Stomach smooth muscle (tissue), 2 donors: Measurements from ENCODE around the gene SIN3B.

ENCODE experiments used
- H3K27ac ChIP-seq: one replicate; pipeline ENCODE4 v1.7.0; 2013; ENCODE audit warnings: mild to moderate bottlenecking, low read length, inconsistent platforms
- H3K27me3 ChIP-seq, 2 donors: one replicate each; pipeline ENCODE4 v1.7.0; 2013; ENCODE audit warnings: low read length in 2 of 2; ENCODE audit not compliant: insufficient read depth in 2 of 2, control insufficient read depth in 1 of 2
- H3K36me3 ChIP-seq, 2 donors: one replicate each; pipeline ENCODE4 v1.7.0; 2013; ENCODE audit warnings: low read length in 2 of 2; ENCODE audit not compliant: control insufficient read depth in 2 of 2, insufficient read depth in 2 of 2
- H3K4me1 ChIP-seq: one replicate; pipeline ENCODE4 v1.7.0; 2013; ENCODE audit warnings: low read length; ENCODE audit not compliant: control insufficient read depth, insufficient read depth
- H3K4me3 ChIP-seq, 2 donors: one replicate each; pipeline ENCODE4 v1.7.0; 2013; ENCODE audit warnings: low read length in 2 of 2
- H3K9ac ChIP-seq, 2 donors: one replicate each; pipeline ENCODE4 v1.7.0; 2013; ENCODE audit warnings: low read length in 2 of 2, mild to moderate bottlenecking in 1 of 2
- H3K9me3 ChIP-seq, 2 donors: one replicate each; pipeline ENCODE4 v1.7.0; 2013; ENCODE audit warnings: low read length in 2 of 2; ENCODE audit not compliant: control insufficient read depth in 2 of 2
- donor health status: healthy.
- donor health status: Pancreatic carcinoma.

The SIN3B gene

GRCh38 chr19:16825312-16826052 lies 3.7 kb upstream of the SIN3B start:
- Histone ChIP-seq H3K36me3 (no peaks in the 10 kb centered on the region), H3K4me3 (peak overlapping the region; percentile 68 to 81), H3K9me3 (no peaks in the 10 kb centered on the region), H3K9ac (peak overlapping the region; percentile 42 to 55), H3K27me3 (no peaks in the 10 kb centered on the region), H3K27ac (peak overlapping the region; percentile 41), H3K4me1 (peaks cover 24% of the 10 kb centered on the region)

- peaks cover 25% of the 10 kb centered on the region for H3K4me1 ChIP-seq
- H3K9me3 ChIP-seq = no peaks in the 10 kb centered on the region
- H3K27ac ChIP-seq = no peak overlapping the region
- H3K36me3 ChIP-seq = peaks cover 21% of the 10 kb centered on the region in 2 donors
- no peaks in the 10 kb centered on the region for H3K27me3 ChIP-seq
- H3K4me3 ChIP-seq = peak overlapping the region; percentile 76 to 87
- peak overlapping the region; percentile 73 to 85 for H3K9ac ChIP-seq
These were observed 658 bp downstream of the SIN3B start for GRCh38 chr19:16829822-16830289.

- Histone ChIP-seq H3K9ac (no peak overlapping the region), H3K27me3 (no peaks in the 10 kb centered on the region), H3K36me3 (peaks cover 21 to 22% of the 10 kb centered on the region in 2 donors), H3K4me1 (peaks cover 18% of the 10 kb centered on the region), H3K27ac (no peak overlapping the region), H3K4me3 (peak overlapping the region in 1 of 2 donors; percentile 87), H3K9me3 (no peaks in the 10 kb centered on the region)
These were observed 1.5 kb downstream of the SIN3B start for GRCh38 chr19:16830679-16831078.

- H3K4me1 ChIP-seq = peaks cover 12% of the 10 kb centered on the region
- H3K4me3 ChIP-seq = no peak overlapping the region
- H3K36me3 ChIP-seq = peaks cover 24 to 30% of the 10 kb centered on the region in 2 donors
These were observed 2.3 kb downstream of the SIN3B start for GRCh38 chr19:16831531-16831930.

GRCh38 chr19:16834747-16835146 lies 5.5 kb downstream of the SIN3B start:
- H3K27me3 ChIP-seq = no peaks in the 10 kb centered on the region
- H3K4me3 ChIP-seq = no peak overlapping the region
- H3K36me3 ChIP-seq = peaks cover 28 to 46% of the 10 kb centered on the region in 2 donors
- H3K4me1 ChIP-seq = peaks cover 10% of the 10 kb centered on the region
- H3K9ac ChIP-seq = no peak overlapping the region
- H3K27ac ChIP-seq = no peak overlapping the region
- H3K9me3 ChIP-seq = no peaks in the 10 kb centered on the region

More at GRCh38 chr19:16831531-16831930, 2.3 kb downstream of the SIN3B start:
- no peaks in the 10 kb centered on the region for H3K9me3 ChIP-seq
- H3K27ac ChIP-seq = no peak overlapping the region
- no peaks in the 10 kb centered on the region for H3K27me3 ChIP-seq
- no peak overlapping the region for H3K9ac ChIP-seq

GRCh38 chr19:16836115-16837034 lies 7.2 kb downstream of the SIN3B start:
- Histone ChIP-seq H3K36me3 (peaks cover 33 to 57% of the 10 kb centered on the region in 2 donors), H3K4me1 (no peaks in the 10 kb centered on the region), H3K9me3 (no peaks in the 10 kb centered on the region), H3K4me3 (no peak overlapping the region), H3K9ac (no peak overlapping the region), H3K27me3 (no peaks in the 10 kb centered on the region), H3K27ac (no peak overlapping the region)

GRCh38 chr19:16837035-16837362 lies 7.8 kb downstream of the SIN3B start:
- H3K9me3 ChIP-seq = no peaks in the 10 kb centered on the region
- peaks cover 28 to 59% of the 10 kb centered on the region in 2 donors for H3K36me3 ChIP-seq
- H3K27ac ChIP-seq = no peak overlapping the region
- H3K27me3 ChIP-seq = no peaks in the 10 kb centered on the region
- no peak overlapping the region for H3K4me3 ChIP-seq
- no peaks in the 10 kb centered on the region for H3K4me1 ChIP-seq
- peak overlapping the region in 1 of 2 donors; percentile 13 for H3K9ac ChIP-seq

- Histone ChIP-seq H3K27ac (no peak overlapping the region), H3K27me3 (no peaks in the 10 kb centered on the region), H3K4me1 (no peaks in the 10 kb centered on the region), H3K9ac (no peak overlapping the region), H3K9me3 (no peaks in the 10 kb centered on the region), H3K36me3 (peaks cover 36 to 63% of the 10 kb centered on the region in 2 donors), H3K4me3 (no peak overlapping the region)
These were observed 12.3 kb downstream of the SIN3B start for GRCh38 chr19:16841391-16841926.

- no peak overlapping the region for H3K27ac ChIP-seq
- no peak overlapping the region for H3K4me3 ChIP-seq
- H3K36me3 ChIP-seq = peaks cover 55 to 61% of the 10 kb centered on the region in 2 donors
- no peaks in the 10 kb centered on the region for H3K27me3 ChIP-seq
- H3K4me1 ChIP-seq = peaks cover 4% of the 10 kb centered on the region
- no peak overlapping the region for H3K9ac ChIP-seq
- H3K9me3 ChIP-seq = no peaks in the 10 kb centered on the region
These were observed 17.7 kb downstream of the SIN3B start for GRCh38 chr19:16846901-16847300.

GRCh38 chr19:16847430-16847829 lies 18.2 kb downstream of the SIN3B start:
- Histone ChIP-seq H3K4me3 (no peak overlapping the region), H3K9me3 (no peaks in the 10 kb centered on the region), H3K27ac (no peak overlapping the region), H3K9ac (no peak overlapping the region), H3K4me1 (peaks cover 4% of the 10 kb centered on the region), H3K36me3 (peaks cover 57 to 63% of the 10 kb centered on the region in 2 donors), H3K27me3 (no peaks in the 10 kb centered on the region)
